Stimulated activated CD4-positive, alpha-beta T cell treated with anti-CD3 and anti-CD28 coated beads, Interleukin-4, amount 100 ng/mL, for 4 hours (primary cell): Measurements from ENCODE around the gene ACER3.
"Not testable (repeated sequence)": the region's sequence is repeated elsewhere in the genome, so short reads cannot be mapped to it uniquely, and the experiment has no call there.

Experiments
- DNase-seq, 2 experiments: peaks; one replicate each; pipeline ENCODE4 v3.0.0-alpha.2; 2020

ACER3 gene

DNA sequence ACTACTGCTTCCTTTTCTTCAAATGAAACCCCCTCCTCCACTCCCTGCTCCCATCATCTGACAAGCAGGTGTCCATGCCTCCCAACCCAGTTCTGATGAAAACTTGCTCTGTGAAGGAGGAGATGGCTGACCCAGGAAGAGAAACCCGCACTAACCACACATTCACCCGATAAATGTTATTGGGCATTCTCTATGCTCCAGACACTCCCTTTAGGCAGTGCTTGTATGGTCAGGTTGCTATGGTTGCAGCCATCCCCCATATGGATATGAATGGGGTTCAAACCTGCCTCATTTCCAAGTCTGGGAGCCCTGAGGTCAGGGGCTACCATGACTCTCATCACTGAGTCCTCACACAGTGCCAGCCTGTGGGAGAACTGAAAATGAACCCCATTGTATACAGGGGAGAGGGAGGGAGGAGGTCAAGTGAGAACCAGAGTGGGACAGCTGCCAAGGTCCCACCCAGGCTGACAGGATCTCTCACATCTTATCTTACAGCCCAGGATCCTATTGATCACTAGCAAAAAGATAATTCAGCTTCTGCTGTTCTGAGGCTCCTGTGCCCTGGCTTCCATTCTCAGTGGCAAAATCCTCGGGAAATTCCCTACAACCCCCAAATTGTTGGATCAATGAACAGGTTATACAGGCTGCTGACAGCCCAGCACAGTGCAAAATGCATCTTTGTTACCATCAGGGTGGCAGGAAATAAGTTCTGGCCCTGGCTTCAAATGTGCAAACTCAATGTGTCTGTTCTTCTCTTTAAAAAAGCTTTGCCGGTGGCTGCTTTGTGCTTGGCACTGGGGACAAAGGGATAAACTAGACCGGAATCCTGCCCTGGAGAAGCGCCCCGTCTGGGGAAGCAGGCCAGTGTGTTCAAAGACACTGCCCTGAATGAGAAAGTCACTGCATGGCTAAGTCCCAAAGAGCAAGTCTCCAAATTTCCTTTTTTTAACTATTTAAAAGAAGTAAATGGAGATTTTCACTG is 22.7 kb upstream of the ACER3 start:
- DNase-seq: no peak

DNA sequence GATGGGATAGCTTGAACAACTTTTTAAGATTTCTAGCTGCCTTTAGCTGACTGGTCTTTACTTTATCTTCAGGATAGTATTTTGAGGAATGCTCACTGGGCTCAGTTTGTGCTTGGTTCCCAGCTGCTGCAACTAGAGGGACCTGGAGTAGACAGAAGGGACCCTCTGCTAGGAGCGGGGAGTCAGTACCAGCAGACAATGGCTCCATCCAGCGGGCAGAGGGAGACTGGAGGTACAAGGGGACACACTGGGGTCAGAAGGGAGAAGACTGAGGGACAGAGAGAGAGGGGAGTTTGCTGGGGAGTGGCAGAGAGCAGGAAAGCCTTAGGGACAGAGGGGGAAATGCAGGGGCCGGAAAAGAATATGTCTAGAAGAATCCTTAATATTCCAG is 22.0 kb upstream of the ACER3 start:
- no peak for DNase-seq

DNA sequence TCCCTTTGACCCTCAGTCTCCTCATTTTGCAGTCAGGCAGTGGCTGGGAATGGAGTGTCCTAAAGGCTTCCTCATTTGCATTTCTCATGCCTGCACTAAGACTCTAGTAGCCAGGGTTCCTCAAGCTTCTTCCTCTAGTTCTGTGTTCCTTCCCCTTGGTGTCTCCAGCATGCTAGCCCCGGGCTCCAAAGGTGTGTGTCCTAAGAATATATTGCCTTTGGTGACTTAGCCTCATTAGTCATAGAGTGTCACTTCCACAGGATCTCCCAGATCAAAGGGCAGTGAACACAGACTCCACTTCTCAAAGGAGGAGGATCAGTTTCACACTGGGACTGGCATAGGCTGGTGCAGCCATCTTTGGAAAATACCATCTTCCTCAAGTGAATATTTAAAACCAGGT is 21.4 kb upstream of the ACER3 start:
- DNase-seq: no peak

DNA sequence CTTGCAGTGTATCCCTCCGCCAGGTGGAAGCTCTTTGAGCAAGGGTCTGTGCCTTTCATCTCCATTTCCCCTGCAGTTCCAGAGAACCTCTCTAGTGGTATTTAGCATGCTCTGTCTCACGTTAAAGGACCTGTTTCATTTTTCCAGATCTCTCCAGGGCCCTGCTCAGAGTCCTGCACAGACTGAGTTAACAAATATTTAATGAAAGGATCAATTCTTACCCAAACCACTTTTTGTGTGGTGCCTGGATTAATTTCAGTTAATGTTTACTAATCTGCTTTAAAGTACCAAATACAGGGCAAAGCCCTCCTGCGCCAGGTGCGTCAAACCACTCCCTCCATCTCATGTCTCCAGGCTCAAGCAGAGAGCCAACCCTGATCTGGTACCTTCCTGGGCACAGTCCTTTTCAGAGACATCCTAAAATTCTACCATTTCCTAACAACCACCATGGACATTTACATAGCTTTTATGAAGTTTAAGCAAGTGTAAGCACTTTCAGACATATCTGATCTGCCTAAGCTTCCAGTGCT is 18.7 kb upstream of the ACER3 start:
- no peak for DNase-seq

DNA sequence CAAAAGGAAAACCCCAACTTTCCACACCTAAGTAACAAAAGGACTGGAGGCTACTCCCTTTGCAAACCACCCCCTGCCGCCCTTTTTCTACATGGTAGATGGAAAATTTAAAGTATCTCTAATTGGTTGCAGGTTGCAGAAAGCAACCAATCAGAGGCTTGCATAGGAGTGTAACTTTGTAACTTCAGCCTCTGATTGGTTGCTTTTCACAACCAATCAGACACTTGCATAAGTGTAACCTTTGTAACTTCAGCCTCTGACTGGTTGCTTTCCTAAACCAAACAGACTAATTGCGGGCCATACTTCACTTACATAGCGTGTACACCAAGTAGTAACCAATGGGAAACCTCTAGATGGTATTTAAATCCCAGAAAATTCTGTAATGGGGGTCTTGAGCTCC is 16.8 kb upstream of the ACER3 start:
- DNase-seq: no peak

DNA sequence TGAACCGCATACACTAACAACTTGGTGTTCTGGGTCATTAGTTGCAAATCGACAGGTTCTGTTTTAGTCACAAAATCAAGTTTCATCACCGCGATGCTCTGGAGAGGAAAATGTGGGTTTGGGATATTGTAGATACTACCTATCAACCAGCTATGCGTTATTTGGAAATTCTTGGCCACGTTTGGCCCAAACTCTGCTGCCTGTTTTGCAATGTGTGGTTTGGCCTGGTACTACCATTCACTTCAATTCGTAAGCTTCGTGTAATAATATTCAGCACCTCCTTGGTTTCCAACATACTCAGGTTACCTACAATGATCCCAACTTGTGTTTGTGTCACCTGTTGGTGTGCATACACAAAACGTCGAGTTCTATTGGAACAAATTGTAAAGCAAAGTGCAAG is 16.2 kb upstream of the ACER3 start:
- DNase-seq: no peak

DNA sequence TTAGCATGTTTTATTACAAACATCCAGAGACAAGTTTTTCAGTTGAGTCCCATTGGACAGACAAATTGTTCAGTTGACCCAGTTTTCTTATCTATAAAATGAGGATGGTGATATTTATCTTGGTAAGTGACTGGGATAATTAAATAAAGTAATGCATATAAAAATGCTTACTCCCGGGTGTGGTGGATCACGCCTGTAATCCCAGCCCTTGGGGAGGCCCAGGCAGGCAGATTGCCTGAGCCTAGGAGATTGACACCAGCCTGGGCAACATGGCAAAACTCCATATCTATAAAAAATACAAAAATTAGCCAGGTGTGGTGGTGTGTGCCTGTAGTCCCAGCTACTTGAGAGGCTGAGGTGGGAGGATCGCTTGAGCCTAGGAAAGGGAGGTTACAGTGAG is 15.6 kb upstream of the ACER3 start:
- DNase-seq: no peak

DNA sequence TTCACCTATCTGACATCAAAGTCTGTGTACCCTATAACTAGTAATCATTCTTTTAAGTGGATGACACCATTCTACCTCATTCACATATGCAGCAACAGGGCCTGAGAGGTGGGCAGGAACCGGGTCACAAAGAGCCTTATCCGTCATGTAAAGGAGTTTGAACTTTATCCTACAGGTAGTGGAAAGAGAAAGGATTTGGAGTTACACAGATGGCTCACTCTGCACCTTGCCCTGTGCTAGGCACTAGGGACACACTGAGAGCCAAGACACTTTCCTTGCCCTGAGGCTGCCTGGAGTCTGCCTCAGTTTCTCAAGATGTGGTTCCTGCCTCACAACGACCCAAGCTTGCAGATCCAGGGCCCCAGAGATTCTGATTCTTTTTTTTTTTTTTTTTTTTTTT is 14.3 kb upstream of the ACER3 start:
- DNase-seq: no peak

DNA sequence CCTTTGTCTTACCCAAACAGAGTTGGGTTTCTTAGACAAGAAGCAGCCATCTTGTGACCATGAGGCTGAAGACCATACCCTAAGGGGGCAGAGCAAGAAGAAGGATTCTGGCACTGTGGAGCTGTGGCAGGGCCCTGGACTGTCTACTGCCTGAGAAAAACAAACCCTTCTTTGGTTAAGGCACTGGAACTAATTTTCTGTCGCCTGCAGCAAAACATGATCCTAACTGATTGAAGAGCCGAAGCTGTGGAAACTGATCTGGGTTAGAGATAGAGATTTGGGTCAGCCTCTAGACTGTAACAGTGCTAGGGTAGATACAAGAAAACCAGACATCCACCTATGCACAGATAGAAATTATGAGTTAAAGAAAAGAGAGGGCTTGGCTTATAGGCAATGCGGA is 11.3 kb upstream of the ACER3 start:
- DNase-seq: no peak

DNA sequence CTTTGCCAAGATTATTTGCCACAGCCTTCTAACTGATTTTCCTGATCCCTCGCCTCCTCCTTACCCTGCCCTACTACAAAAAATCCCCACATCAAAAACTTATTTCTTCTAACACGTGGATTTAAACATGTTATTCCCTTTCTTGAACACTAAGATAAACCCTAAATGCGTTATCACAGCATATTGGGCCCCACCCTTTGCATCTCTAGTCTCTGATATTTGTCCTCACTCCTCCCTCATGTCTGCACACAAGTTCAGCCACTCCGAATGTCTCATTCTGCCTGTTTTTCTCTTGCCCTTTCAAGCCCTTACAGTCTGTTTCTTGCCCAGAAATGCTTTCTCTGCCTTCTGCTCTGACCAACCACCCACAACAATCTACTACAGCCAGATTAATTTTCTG is 10.6 kb upstream of the ACER3 start:
- DNase-seq: no peak

DNA sequence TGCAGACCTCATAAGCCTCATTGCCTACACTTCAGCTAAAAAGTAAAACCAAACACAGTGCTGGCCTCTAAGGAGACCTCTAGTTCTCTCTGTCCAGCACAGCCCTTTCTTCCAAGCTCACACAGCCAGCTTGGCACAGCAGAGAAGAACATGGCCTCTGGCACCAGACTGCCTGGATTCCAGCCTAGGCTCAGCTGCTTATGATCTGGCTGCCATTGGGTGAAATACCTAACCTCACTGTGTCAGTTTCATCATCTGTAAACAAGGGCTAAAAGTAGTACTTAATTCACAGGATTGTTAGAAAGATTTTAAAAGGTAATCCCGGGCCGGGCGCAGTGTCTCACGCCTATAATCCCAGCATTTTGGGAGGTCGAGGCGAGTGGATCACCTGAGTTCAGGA is 9.9 kb upstream of the ACER3 start:
- no peak for DNase-seq

DNA sequence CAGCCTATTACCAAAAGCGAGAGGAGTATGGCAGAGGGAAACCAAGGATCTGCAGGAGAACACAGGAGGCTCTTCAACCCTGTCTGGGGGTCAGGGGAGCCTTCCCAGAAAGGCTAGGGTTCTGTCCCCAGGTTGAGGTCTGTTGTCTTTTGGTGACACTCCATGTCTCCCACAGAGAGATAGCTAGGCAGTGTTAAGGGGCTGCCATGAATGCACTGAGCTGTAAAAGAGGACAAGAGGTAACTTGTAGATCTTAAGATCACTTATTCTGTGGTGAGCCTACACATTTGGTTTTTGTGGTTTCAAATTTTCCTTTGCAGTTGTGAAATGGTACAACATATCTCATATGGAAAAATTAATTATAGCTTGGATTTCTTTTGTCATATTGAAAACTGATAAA is 6.0 kb upstream of the ACER3 start:
- DNase-seq: no peak

DNA sequence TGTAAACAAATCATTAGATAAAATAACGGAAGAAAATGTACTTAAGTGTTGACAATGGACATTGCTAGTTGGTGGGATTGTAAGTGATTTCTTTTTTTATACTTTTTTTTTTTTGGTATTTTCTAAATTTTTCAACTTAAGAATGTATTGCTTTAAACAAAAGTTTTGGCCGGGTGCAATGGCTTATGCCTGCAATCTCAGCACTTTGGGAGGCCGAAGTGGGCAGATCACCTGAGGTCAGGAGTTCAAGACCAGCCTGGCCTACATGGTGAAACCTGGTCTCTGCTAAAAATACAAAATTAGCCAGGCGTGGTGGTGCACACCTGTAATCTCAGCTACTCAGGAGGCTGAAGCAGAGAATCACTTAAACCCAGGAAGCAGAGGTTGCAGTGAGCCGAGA is 5.0 kb upstream of the ACER3 start:
- DNase-seq: not testable (repeated sequence)

DNA sequence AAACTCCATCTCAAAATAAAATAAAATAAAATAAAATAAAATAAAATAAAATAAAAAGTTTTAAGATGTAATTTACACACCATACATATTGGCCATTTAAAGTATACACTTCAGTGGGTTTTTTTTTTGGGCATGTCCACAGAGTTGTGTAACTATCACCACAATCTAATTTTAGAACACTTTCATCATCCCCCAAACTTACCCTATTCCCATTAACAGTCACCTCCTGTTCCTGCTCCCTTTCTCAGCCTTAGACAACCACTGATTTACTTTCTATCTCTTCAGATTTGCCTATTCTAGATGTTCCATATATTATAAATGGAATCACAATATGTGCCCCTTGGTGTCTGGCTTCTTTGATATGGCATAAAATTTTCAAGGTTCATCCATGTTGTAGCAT is 4.6 kb upstream of the ACER3 start:
- no peak for DNase-seq

DNA sequence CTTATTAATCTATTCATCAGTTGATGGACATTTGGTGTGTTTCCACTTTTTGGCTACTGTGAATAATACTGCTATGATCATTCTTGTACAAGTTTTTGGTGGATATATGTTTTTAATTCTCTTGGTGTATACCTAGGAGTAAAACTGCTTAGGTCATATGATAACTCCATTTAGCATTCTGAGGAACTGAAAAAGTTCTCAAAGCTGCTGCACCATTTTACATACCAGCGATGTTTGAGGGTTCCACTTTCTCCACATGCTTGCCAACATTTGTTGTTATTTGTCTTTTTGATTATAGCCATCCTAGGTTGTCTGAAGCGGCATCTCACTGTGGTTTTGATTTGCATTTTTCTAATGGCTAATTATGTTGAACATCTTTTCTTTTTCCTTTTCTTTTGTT is 4.1 kb upstream of the ACER3 start:
- DNase-seq: no peak

DNA sequence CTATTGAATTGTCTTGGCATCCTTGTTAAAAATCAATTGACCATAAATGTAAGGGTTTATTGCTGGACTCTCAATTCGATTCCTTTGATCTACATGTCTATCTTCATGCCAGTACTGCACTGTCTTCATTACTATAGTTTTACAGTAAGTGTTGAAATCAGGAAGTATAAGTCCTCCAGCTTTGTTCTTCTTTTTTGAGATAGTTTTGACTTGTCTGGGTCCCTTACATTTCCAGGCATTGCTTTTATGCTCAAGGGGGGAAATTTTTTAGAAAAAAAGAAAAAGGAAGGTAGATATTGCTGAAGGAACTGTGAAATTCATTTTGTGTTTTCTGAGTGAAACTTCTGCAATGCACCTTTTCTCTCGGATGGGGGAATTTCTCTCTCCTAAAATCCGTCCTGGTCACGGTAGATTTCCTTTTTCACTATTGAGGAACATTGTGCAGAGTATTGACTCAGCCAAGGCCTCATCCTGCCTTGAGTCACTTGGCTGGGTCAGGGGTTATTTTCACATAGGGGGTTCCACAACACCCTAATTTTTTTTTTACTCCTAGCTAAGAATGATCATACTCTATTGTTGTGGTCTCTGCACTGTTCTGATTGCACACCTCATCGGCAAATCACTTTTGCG is 2.8 kb upstream of the ACER3 start:
- no peak for DNase-seq

DNA sequence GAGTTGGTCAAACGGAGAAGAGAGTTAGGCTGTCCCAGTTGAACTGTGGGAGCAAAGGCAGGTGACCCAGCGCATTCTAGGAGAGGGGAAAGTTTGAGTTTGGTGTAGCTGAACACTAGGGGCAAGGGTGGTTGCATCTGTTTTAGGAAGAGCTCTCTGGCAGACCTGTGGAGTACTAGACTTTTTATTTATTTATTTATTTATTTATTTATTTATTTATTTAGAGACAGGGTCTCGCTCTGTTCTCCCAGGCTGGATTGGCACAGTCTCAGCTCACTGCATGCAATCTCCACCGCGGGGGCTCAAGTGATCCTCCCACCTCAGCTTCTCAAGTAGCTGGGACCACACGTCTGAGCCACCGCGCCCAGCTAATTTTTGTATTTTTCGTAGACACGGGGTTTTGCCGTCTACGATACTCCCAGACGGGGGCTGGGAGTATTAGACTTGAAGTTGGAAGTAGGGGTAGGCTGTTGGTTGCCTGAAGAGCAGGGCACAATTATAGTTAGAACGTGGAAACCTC is 950 bp upstream of the ACER3 start:
- DNase-seq: no peak

DNA sequence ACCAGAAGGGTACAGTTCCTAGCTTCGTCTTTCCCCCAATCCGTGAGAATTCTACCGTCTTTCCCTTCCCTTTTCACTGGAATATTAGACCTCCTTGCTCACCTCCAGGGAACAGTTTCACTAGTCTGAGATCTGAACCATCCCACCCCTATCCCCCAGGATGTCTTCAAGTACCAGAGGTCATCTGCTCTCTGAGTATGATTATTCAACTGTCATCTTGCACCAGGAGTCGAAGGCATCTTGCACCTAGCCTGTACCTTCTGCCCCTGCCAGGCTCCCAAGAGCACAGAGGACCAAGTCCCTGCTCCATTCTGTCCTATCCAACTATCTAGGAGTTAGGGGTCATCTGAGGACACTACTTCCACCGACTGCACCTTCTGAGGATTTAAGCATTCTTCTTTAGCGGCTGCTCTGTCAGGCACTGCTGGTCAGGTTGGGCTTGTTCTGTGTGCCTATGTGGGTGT is 804 bp downstream of the ACER3 start:
- DNase-seq: no peak

DNA sequence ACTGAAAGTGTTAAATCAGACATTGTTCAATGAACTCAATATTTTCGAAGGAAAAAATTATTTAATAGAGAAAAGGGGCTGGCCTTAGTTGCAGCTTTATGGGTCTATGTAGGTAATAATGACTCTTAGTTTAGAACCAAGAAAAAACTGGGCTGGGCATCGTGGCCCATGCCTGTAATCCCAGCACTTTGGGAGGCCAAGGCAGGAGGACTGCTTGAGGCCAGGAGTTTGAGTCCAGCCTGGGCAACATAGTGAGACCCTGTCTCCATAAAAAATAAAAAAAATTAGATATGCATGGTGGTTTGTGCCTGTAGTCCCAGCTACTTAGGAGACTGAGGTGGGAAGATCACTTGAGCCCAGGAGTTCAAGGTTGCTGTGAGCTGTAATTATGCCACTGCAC is 2.1 kb downstream of the ACER3 start:
- DNase-seq: not testable (repeated sequence)

DNA sequence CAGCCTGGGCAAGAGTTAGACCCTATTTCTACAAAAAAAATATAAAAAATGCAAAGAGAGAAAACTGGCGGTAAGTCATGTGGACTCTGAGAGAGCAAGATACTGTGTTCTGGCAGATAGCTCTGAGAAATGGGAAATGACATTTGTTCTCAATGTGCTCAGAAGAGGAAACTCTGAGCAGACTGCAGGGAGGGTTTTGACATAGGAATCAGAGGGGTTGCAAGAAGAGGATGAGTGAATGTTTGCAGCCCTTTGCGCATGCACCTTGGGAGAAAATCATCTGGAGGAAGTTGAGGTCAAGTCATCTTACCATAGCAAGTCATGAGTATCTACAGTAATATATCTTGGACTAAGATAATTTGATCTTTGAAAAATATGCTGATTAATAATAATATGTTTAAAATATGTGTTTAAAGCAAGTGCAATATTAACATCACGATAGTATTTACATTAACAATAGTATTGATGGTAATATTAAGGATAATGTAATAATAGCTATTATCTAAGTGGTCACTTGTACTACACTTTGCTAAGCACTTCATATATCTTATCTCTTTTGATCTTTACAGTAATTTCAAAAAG is 2.6 kb downstream of the ACER3 start:
- no peak for DNase-seq

DNA sequence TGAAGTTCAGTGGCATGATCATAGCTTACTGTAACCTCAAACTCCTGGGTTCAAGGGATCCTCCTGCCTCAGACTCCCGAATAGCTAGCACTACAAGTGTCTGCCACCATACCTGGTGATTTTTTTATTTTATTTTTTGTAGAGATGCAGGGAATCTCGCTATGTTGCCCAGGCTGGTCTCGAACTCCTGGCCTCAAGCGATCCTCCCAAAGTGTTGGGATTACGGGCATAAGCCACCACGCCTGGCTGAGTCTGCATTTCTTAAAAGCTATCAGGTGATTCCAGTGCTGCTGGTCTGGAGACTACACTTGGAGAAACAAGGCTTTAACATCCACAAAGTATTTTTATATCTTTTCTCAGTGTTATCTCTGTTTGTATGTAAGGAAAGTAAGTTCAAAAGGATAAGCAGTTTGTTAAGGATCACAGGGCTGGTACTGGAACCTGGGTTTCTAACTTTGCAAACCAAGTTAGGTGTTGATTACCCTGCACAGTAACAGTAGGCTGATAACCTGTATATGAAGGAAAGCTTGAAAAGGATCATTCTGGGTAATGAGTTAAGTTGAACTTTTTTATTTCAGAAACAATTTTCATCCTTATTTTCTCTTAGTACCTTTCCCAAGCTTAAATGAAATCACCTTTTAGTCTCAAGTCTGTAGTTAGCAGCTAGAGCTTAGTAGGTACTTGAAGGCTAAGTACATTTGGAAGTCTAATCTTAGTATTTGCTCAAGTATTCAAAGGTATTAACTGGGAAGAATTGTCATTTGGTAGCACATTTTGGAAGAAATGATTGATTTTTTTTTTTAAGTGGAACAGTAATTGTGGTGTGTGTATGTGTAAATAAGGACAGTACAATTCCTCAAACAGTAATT is 12.5 kb downstream of the ACER3 start:
- DNase-seq: no peak

DNA sequence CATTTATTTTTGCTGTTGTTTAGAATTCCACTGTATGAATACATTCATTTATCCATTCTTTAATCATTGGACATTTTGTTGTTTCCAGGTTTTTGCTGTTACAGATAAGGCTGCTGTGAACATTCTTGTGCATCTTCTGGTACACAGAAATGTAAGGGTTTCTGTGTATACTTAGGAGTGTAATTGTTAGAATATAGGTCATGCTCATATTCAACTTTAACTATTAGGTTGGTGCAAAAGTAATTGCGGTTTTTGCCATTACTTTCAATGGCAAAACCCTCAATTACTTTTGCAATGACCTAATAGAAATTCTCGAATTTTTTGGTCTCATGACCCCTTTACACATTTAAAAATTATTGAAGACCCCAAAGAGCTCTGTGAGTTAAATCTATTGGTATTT is 17.3 kb downstream of the ACER3 start:
- no peak for DNase-seq

DNA sequence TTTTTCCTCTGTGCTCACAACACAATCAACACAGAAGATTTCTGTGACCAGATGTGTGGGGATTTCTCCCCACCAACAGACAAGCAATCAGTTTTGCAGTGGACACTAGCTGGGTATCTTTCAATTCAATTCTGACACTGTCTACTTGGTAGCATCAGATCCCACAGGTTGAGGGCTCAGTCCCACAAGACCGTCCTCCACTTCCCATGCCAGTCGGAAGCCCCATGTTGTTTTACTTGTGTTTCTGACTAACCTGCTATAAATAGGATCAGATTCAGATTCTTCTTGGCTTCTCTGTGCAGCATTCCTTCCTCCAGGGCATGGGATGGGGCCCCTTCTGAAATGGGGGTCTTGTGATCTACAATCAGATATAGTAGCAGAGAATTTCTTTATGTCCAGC is 19.6 kb downstream of the ACER3 start:
- DNase-seq: no peak
